ENCODE results near the gene CACNA1F.
"Not testable (repeated sequence)": the region's sequence is repeated elsewhere in the genome, so short reads cannot be mapped to it uniquely, and the experiment has no call there.

The CACNA1F gene

DNA sequence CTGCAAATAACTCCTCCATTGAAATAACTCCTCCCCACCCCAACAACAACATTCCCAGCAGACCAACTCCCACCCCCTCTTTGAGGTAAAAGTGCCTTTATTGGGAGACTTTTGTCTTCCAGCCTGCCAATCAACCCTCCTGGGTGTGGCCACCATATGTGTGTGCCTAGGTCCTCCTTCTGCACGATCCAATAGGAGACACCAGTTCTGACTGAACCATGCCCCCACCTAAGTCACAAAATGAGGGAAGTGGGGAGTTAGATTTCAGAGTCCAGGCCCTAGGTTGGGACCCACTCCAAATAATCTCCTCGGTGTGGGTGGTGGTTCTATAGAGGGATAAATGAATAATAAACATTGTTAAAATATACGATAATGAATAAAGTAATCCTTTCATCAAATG lies 58.4 kb downstream of the CACNA1F start:
- H3K4me2 ChIP-seq (ENCODE audit: low read depth, low read length): no peak overlapping the region

DNA sequence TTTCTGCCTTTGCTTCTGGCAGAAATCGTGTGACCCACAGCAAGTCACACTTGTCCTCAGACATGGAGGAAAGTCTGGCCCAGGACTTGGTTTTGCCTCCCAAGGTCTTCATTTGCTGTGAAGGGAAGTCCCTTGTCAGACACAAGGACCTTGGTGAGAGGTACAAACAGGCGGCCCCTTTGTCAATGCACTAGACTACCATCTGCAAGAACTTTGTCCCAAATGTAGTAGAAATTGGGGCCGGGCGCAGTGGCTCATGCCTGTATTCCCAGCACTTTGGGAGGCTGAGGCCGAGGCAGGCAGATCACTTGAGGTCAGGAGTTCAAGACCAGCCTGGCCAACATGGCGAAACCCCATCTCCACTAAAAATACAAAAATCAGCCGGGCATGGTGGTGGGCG lies 59.6 kb downstream of the CACNA1F start:
- H4K20me1 ChIP-seq (ENCODE audit: insufficient read depth, low read length); DNase-seq; H3K4me3 ChIP-seq (ENCODE audit: low read length); H3K36me3 ChIP-seq (replicated peaks; ENCODE audit: insufficient read depth, low read length); H3K27me3 ChIP-seq (replicated peaks; ENCODE audit: insufficient read depth, low read length); H3K9me3 ChIP-seq (replicated peaks; ENCODE audit: insufficient read depth, low read length); H3K27ac ChIP-seq (ENCODE audit: low read length); H3K9ac ChIP-seq (ENCODE audit: low read length); H3F3A ChIP-seq (ENCODE audit: insufficient read depth, low read length); H2AFZ ChIP-seq (ENCODE audit: low read length); H3K9me2 ChIP-seq (replicated peaks; ENCODE audit: insufficient read depth, low read length); H3K4me1 ChIP-seq (ENCODE audit: low read length): not testable (repeated sequence)
- Histone ChIP-seq H3K79me2 (ENCODE audit: low read length) (peaks cover 19% of the 10 kb centered on the region), H3K4me2 (ENCODE audit: low read depth, low read length) (peak overlapping the region; percentile 76; the same call in 1 of the 2 replicates)

More for the DNA sequence above, 58.4 kb downstream of the CACNA1F start:
- H4K20me1 ChIP-seq (ENCODE audit: insufficient read depth, low read length): no peaks in the 10 kb centered on the region
- no peak overlapping the region for H2AFZ ChIP-seq (ENCODE audit: low read length)
- no peaks in the 10 kb centered on the region for H3K9me2 ChIP-seq (replicated peaks; ENCODE audit: insufficient read depth, low read length)
- H3K36me3 ChIP-seq (replicated peaks; ENCODE audit: insufficient read depth, low read length): no peaks in the 10 kb centered on the region
- H3K79me2 ChIP-seq (ENCODE audit: low read length): peaks cover 19% of the 10 kb centered on the region
- H3K9ac ChIP-seq (ENCODE audit: low read length): no peak overlapping the region
- 0 out of 2 replicates have a peak, but pooled peaks cover 4% of the 10 kb centered on the region for H3F3A ChIP-seq (ENCODE audit: insufficient read depth, low read length)
- no peak for DNase-seq
- H3K27me3 ChIP-seq (replicated peaks; ENCODE audit: insufficient read depth, low read length): no peaks in the 10 kb centered on the region
- H3K9me3 ChIP-seq (replicated peaks; ENCODE audit: insufficient read depth, low read length): no peaks in the 10 kb centered on the region
- peaks cover 6% of the 10 kb centered on the region; the same call in 1 of the 2 replicates for H3K4me1 ChIP-seq (ENCODE audit: low read length)
- H3K4me3 ChIP-seq (ENCODE audit: low read length): no peak overlapping the region
- H3K27ac ChIP-seq (ENCODE audit: low read length): no peak overlapping the region
- no peak for TF ChIP-seq EZH2phosphoT487 (IDR thresholded peaks at IDR 0.05; ENCODE audit: low read length)
- TF ChIP-seq EZH2 (optimal IDR thresholded peaks at IDR 0.05; ENCODE audit: low read depth, low read length): no peak
- TF ChIP-seq, protein P1, sequence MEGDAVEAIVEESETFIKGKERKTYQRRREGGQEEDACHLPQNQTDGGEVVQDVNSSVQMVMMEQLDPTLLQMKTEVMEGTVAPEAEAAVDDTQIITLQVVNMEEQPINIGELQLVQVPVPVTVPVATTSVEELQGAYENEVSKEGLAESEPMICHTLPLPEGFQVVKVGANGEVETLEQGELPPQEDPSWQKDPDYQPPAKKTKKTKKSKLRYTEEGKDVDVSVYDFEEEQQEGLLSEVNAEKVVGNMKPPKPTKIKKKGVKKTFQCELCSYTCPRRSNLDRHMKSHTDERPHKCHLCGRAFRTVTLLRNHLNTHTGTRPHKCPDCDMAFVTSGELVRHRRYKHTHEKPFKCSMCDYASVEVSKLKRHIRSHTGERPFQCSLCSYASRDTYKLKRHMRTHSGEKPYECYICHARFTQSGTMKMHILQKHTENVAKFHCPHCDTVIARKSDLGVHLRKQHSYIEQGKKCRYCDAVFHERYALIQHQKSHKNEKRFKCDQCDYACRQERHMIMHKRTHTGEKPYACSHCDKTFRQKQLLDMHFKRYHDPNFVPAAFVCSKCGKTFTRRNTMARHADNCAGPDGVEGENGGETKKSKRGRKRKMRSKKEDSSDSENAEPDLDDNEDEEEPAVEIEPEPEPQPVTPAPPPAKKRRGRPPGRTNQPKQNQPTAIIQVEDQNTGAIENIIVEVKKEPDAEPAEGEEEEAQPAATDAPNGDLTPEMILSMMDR (IDR thresholded peaks at IDR 0.05; ENCODE audit: low read length): no peak

DNA sequence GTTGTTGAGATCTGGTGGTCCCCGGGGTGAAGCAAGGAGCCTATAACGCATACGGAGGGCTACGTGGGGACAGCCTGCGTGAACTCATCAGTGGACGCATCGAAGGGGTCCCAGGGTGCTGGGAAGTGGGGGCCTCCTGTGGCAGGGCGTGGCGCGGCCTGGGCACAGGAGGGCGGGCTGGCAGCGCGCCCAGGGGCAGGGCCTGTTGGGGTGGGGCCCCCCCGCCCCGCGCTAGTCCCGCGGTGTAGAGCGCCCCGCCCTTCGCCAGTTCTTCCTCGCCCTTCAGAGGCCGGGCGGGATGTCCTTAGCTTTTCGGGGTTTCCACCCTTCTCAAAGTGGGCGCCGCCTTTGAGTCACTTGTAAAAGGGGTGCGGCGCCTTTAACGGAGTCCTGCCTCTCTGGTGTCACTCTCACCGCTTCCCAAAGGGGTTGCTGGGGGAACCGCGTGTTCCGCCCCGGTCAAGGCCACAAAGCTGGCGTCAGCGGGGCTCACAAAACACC lies 60.8 kb downstream of the CACNA1F start:
- Histone ChIP-seq H3F3A (ENCODE audit: insufficient read depth, low read length) (peaks cover 11% of the 10 kb centered on the region), H4K20me1 (ENCODE audit: insufficient read depth, low read length) (no peaks in the 10 kb centered on the region), H2AFZ (ENCODE audit: low read length) (0 out of 2 replicates have a peak overlapping the region, but pooled peaks have one; percentile 31), H3K27me3 (replicated peaks; ENCODE audit: insufficient read depth, low read length) (no peaks in the 10 kb centered on the region), H3K4me3 (ENCODE audit: low read length) (peak overlapping the region; percentile 91), H3K9me3 (replicated peaks; ENCODE audit: insufficient read depth, low read length) (no peaks in the 10 kb centered on the region), H3K4me1 (ENCODE audit: low read length) (peaks cover 6% of the 10 kb centered on the region; the same call in 1 of the 2 replicates), H3K9me2 (replicated peaks; ENCODE audit: insufficient read depth, low read length) (no peaks in the 10 kb centered on the region), H3K79me2 (ENCODE audit: low read length) (peaks cover 19% of the 10 kb centered on the region), H3K27ac (ENCODE audit: low read length) (peak overlapping the region; percentile 83), H3K9ac (ENCODE audit: low read length) (peak overlapping the region; percentile 92), H3K36me3 (replicated peaks; ENCODE audit: insufficient read depth, low read length) (no peaks in the 10 kb centered on the region), H3K4me2 (ENCODE audit: low read depth, low read length) (peak overlapping the region; percentile 76)
- TF ChIP-seq EZH2phosphoT487 (IDR thresholded peaks at IDR 0.05; ENCODE audit: low read length): no peak
- no peak for TF ChIP-seq EZH2 (optimal IDR thresholded peaks at IDR 0.05; ENCODE audit: low read depth, low read length)
- TF ChIP-seq, protein P1 (IDR thresholded peaks at IDR 0.05; ENCODE audit: low read length): no peak
- DNase-seq: peak; percentile 80

DNA sequence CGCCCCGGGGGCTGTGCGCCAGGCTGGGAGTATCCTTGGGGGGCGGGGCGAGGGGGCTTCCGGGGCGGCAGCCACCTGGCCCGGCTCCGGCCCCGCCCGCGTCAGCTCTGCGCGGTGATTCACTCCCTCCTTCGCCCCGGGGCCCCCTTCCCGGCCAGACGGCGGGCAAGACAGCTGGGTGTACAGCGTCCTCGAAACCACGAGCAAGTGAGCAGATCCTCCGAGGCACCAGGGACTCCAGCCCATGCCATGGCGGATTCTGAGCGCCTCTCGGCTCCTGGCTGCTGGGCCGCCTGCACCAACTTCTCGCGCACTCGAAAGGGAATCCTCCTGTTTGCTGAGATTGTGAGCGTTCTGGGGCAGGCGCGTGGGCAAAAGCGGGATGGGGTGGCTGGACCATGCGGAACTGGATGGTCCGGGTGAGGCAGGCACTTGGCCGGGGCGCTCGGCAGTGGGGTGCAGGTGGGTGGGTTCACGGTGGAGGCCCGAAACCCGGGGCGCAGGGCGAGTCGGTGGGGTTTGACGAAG lies 61.3 kb downstream of the CACNA1F start, which contains the start of gene PLP2:
PLP2 (plus strand) TSS at position 147 of the 528 bp plus-strand sequence; CDS start at position 250, 103 bp downstream.
- Histone ChIP-seq H3K4me3 (ENCODE audit: low read length) (peak within 1 kb of the TSS; percentile 91), H3K79me2 (ENCODE audit: low read length) (peaks cover 19% of the 10 kb centered on the region), H3K9ac (ENCODE audit: low read length) (peak within 1 kb of the TSS; percentile 92), H2AFZ (ENCODE audit: low read length) (0 out of 2 replicates have a peak within 1 kb of the TSS, but pooled peaks have one; percentile 31), H3K4me1 (ENCODE audit: low read length) (peaks cover 6% of the 10 kb centered on the region; the same call in 1 of the 2 replicates), H3K4me2 (ENCODE audit: low read depth, low read length) (peak within 1 kb of the TSS; percentile 76), H4K20me1 (ENCODE audit: insufficient read depth, low read length) (no peaks in the 10 kb centered on the region), H3K27me3 (replicated peaks; ENCODE audit: insufficient read depth, low read length) (no peaks in the 10 kb centered on the region), H3F3A (ENCODE audit: insufficient read depth, low read length) (peaks cover 17% of the 10 kb centered on the region), H3K9me2 (replicated peaks; ENCODE audit: insufficient read depth, low read length) (no peaks in the 10 kb centered on the region), H3K36me3 (replicated peaks; ENCODE audit: insufficient read depth, low read length) (no peaks in the 10 kb centered on the region), H3K27ac (ENCODE audit: low read length) (peak within 1 kb of the TSS; percentile 83), H3K9me3 (replicated peaks; ENCODE audit: insufficient read depth, low read length) (no peaks in the 10 kb centered on the region)
- TF ChIP-seq, protein P1 (IDR thresholded peaks at IDR 0.05; ENCODE audit: low read length): no peak
- TF ChIP-seq EZH2 (optimal IDR thresholded peaks at IDR 0.05; ENCODE audit: low read depth, low read length): no peak
- TF ChIP-seq EZH2phosphoT487 (IDR thresholded peaks at IDR 0.05; ENCODE audit: low read length): no peak
- peak; percentile 42 for DNase-seq

Measured in MM.1S (cell line).